ENCODE results near the gene PDE6A.
"Not testable (repeated sequence)": the region's sequence is repeated elsewhere in the genome, so short reads cannot be mapped to it uniquely, and the experiment has no call there.

Gene PDE6A

DNA sequence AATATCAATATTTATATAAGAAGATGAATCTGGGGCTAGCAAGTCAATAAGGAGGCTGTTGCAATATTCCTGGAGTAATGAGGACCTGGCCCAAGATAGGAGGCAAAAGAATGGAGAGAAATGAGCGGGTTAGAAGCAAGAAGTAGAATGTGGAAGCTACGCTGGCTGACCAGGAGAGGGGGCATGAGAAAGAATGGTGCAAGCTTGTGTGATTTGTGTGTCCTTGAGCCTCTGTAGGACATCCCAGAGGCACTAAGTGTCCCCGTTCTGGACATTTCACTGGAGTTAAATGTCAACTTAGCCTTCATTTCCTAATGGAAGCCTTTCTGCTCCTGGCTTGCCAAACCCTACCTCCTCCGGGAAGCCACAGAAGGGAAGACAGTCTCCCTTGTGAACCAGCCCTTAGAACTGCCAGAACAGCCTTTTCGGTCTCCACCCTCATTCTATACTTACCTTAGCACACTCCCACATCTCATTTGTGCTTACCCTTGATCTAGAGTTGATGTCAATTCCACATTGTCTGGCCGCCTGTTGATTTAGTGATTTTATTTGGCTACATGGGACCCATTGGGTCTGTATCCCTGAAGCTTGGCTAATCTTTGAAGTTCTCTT is 6.7 kb upstream of the PDE6A start:
- no peak for DNase-seq

DNA sequence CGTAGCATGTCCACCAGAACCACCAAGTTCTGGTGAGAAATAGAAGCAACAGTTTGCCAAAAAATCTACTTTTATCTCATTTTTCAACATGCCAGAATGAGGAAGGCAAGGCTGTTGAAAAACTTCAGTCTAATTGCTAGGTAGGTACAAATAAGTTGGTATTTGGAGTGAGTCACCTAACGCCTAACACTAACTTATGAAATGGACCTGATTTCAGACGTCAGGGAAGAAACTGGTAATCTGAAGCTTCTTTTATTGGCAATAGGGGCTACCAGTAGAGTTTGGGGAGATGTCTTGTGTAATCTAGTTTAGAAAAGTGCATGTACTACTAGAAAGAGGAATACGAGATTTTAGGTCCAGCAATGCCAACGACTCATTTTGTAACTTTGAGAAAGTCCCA is 4.4 kb upstream of the PDE6A start:
- no peak for DNase-seq

DNA sequence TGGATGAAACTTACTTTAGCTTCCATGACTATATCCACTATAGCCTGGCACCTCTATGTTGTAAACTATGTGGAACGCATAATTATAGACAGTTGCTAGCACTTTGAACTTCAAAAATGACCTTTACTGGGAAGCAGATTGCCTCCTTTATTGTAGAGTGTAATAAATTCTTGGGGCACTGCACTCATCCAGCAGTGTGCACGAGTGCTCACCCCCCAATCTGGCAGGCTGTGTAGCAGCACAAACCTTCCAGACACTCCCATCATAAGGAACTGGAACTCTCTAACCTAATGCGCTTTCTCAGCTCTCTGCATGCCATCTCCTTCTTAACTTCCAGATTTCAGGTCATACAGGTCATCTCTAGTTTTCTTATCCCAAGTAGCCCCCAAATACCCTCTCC is 1.5 kb upstream of the PDE6A start:
- no peak for DNase-seq

DNA sequence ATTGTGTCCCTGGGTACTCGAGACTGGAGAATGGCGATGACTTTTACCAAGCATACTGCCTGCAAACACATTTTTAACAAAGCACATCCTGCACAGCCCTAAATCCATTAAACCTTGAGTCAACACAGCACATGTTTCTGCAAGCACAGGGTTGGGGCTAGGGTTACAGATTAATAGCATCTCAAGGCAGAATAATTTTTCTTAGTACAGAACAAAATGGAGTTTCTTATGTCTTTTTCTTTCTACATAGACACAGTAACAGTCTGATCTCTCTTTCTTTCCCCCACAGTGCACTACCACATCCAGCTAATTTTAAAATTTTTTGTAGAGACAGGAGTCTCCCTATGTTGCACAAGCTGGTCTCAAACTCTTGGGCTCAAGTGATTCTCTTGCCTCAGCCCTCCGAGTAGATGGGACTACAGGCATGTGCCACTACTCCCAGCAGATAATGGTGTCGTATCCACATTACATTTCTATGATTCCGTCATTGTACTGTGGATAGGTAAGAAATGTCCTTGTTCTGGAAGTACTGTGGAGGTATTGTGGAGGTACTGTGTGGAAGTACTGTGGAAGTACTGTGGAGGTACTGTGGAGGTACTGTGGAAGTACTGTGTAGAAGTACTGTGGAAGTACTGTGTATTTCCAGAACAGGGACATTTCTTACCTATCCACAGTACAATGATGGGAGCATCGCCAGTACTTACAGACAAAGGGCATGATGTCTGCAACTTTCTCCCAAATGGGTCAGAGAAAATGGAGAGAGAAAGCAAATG is 1.2 kb downstream of the PDE6A start:
- DNase-seq, result not testable (repeated sequence)

DNA sequence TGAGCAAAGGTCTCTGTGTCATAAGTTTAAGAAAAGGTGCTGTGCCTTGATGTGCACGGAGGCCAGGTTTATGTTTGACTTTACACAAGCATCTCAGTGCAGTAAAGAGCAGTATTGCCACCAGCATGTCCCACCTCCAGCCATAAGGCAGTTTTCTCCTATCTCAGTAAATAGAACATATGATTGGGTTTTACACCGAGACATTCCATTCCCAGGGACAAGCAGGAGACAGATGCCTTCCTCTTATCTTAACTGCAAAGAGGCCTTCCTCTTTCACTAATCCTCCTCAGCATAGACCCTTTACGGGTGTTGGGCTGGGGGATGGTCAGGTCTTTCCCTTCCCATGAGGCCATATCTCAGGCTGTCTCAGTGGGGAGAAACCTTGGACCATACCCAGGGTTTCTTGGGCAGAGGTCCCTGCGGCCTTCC is 1.8 kb downstream of the PDE6A start:
- not testable (repeated sequence) for DNase-seq

DNA sequence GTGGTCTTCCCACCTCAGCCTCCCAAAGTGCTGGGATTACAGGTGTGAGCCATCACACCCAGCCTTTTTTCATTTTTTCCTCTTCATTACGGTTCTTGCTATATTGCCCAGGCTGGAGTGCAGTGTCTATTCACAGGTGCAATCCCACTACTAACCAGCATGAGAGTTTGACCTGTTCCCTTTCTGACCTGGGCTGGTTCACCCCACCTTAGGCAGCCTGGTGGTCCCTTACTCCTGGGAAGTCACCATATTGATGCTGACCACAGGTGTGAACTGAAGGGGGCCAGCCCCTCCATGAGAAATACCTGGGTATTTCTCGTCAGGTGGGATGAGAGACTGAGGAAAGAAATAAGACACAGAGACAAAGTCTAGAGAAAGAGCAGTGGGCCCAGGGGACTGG is 2.4 kb downstream of the PDE6A start:
- DNase-seq, result no peak

DNA sequence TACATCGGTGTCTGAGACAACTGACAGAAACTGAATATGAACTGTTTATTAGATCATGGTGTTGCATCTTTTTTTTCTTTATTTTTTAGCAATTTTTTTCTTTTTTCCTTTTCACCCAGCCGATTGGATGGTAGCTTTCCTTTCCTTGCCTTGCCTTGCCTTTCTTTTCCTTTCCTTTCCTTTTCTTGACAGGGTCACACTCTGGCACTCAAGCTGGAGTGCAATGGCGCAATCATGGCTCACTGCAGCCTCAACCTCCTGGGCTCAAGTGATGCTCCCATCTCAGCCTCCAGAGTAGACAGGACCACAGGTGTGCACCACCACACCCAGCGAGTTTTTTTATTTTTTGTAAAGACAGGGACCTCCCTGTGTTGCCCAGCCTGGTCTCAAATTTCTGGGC is 2.8 kb downstream of the PDE6A start:
- no peak for DNase-seq

DNA sequence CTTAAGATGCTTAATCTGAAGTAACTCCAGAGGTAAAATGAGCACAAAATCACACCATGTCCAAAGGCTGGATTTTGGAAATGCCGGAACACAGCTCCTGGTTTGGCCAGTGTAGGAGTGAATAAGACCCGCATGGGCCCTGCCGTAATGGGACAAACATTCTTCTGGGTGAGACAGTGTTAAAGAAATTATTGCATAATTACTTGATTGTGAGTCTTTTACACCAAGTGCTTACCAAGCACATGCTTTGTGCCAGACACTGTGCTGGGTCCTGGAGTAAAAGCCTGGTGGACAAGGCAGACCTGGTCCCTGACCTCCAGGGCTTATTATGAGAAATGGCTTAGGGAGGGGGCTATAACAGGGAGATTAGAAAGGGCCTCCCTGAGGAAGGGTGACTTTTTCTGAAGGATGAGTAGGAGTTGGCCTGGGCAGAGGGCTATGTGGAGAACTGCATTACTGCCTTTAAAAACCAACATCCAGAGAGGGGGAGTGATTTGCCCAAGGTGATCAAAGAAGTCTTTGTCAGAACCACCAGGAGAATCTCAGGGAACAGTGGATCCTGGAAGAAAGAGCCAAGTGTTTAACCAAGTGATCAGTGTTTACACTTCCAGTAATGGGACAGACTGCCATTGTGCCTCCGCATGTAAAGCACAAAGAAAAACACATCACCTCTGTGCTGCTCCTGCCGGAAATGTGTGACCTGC is 3.5 kb downstream of the PDE6A start:
- no peak for DNase-seq

DNA sequence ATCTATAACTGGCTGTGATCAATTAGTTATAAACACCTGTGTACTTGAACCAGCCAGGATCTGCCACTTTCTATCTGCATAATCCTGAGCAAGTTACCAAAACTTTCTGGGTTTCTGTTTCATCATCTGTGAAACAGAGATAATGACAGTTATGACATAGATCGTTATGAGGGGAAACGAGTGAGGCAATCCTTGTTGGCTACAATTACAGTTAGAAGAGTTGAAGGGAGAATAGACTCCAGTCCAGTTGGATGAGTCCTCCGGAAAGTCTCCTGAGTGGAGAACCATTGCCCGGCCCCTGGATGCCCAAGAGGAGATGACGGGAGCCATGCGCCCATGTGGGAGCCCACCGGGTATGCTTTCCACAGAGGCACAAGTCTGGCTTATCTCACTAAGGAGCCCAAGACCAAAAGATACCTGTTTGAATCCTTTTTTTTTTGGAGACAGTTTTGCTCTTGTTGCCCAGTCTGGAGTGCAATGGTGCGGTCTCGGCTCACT is 4.5 kb downstream of the PDE6A start:
- DNase-seq, result no peak

DNA sequence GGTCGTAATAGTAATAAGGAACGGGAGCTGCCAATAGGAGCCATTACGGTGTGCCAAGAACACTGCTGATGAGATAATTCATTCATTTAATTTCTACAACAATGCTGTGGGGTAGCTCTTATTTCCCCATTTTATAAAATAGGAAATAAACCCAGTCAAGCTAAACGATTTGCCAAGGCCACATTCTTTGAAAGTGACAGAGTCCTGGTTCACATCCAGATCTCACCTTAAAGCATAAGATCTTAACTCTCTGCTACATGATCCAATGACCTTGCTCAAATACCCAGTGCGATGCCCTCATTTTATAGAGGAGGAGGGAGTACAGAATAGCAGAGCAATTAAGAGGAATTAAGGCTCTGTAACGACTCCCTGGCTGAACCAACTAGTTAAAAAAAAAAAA is 5.0 kb downstream of the PDE6A start:
- DNase-seq, result no peak

DNA sequence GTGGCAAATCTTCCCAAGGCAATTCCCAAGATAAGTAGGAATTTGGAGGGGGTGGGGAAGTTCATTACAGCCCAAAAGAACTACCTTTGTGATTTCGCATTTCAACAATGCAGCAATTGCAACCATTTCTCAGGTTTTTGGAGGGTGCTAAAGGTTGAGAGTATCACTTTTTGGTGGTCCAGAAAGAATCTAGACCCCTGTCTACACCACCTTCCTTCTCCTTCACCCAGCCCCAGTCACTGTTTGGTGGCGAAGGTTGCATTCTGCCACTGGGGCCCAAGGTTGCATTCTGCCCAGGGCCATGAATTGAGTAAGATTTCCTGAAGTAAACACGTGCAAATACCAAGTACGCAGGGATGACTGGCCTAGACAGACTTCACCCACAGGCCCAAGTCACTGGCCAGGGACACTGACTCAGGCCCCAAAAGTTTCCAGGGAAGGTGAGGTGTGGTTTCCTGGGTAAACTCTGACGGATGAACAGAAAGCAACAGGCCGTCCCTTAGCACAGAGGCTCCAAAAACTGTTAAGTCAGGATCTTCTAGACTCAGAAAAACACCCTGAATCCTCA is 5.7 kb downstream of the PDE6A start:
- peak; percentile 66 for DNase-seq

DNA sequence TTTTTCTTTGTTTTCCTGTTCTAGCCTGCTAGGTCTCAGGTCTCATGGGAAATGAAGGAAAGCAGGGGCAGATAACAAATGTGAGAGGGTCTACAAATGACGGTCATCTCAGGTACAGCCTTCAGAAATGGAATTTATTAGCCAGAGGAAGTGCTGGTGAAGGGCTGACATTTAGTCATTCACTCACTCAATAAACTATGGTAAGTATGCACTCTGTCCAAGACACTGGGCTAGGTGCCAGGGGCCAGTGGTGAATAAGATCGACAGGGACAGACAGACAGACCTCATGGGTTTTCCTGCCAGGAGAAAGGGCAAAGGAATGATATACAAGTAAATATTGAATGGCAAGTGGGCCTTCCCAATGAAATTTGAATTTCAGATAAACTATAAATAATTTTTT is 6.3 kb downstream of the PDE6A start:
- DNase-seq, result peak; percentile 84

DNA sequence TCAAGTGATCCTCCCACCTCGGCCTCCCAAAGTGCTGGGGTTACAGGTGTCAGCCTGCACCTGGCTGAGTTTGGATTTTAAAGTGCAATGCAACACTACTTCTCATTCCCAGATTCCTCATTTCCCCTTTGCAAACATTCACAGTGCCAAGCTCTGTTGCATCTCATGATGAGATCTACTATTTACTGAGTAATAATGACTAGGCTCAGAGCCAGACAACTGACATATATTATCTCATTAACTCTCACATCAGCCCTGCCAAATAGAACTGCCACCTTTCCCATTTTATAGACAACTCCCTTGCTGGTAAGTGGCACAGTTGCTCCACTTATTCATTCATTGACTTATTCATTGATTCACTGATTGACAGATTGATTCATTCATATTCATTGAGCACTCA is 7.0 kb downstream of the PDE6A start:
- no peak for DNase-seq

DNA sequence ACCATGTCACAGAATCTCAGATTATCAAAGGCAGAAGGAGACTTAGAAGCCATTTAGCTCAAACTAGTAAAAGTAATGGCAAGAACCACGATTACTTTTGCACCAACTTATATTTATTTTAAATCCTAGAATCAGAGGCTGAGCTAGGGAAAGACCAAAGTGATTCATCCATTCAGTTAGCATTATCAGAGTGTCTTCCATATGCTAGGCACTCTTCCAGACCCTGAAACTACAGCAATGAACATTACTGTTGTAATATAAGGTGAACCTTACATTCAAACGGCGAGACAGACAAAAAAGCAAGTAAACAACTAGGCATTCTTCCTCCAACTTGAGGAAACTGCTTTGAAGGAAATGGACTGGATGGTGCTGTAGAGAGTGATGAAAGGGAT is 7.9 kb downstream of the PDE6A start:
- DNase-seq, result no peak

DNA sequence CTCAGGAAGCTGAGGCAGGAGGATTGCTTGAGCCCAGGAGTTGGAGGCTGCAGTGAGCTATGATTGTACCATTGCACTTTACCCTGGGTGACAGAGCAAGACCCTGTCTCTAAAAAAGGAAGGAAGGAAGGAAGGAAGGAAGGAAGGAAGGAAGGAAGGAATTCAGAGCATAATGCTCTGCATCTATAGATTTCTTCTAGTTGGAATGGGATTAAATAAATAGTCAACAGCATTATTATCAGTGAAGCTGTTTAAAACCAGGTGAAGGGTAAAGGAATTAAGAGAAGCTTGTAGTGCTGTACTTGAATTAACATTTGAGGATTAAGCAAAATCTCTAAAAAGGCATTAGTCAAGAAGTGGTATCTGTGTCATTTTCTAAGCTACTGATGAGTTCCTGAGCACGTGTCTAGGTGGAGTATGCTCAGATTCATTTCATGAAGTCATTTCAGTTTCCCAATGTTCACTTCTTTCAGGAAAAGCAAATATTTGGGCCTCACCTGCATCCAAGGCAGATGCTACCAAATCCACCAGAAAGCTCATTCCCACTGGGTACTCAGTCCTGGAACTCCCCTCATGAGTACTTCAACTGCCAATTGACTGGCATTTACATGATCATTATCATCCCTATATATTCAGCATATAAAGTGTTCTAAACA is 8.4 kb downstream of the PDE6A start:
- DNase-seq, result no peak

DNA sequence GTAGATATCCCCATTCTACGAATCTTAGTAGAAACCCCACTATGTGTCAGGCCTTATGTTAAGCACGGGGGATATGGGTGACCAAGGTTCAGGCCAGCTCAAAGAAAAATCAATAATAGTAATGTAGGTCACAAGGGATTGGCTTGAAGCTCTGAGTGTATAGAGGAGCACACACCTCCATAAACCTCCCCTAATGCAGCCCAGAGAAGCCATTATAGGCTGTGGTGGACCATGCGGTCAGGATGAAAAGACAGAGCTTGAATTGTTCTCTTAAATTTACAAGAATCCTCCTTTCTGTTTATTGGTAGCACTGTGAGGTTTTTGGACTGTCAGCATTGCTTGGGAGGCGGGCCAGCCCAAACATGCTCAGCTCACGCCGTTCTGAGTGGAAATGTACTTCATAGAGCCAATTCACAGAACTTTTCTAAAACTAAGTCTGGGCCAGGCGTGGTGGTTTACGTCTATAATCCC is 9.1 kb downstream of the PDE6A start:
- DNase-seq, result no peak

DNA sequence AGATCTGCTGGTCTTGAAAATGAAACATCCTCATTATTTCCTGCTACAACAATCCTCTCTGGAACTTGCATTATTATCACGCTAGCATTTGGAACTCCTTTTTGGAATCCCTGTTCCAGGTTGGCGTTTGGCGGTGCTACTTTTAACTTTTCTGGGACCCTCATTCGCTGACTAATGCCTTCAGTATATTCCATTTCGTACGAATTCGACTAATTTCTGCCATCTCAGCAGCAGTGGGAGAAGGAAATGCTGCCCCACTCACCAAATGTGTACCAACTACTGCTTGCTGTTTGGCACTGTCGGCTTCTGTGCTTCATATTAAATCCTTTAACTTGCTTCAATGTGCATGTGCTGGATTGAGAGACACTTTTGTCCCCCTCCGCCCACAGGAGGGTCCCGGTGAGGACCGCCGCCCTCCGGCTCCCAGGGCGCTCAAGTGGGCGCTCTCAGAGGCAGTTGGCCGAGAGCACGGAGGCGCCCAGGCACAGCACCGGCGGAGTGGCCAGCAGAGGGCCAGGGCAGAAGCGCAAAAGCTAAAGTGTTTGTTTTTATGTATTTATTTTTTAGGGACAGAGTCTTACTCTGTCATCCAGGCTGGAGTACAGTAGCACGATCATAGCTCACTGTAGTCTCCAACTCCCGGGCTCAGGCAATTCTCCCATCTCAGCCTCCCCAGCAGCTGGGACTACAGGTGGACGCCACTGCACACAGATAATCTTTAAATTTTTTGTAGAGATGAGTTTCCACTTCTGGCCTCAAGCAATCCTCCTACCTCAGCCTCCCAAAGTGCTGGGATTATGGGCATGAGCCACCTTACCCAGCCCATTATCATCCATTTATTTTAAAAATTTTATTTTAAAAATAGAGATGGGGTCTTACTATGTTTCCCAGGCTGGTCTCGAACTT is 11.9 kb downstream of the PDE6A start:
- no peak for DNase-seq

DNA sequence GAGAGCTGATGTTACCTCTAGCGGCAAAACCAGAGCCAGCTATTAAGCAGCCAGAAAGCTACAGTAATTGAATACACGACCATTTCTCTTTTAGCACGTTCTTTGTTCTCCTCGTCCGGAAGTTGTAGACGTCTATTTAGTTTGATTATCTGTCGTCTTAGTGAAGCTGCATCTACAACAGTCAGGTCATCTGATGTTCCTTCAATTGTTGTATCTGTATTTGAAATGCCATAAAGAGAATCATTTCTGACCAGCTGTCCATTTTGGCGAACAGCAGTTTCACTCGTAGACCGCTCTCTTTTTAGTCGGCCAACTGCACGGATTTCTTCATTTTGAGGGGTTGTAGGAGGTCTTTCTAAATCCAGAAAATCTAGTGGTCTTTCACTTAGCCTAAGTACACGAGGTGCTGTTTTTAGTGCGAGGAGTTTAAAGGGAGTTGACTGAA is 12.6 kb downstream of the PDE6A start:
- DNase-seq, result no peak

DNA sequence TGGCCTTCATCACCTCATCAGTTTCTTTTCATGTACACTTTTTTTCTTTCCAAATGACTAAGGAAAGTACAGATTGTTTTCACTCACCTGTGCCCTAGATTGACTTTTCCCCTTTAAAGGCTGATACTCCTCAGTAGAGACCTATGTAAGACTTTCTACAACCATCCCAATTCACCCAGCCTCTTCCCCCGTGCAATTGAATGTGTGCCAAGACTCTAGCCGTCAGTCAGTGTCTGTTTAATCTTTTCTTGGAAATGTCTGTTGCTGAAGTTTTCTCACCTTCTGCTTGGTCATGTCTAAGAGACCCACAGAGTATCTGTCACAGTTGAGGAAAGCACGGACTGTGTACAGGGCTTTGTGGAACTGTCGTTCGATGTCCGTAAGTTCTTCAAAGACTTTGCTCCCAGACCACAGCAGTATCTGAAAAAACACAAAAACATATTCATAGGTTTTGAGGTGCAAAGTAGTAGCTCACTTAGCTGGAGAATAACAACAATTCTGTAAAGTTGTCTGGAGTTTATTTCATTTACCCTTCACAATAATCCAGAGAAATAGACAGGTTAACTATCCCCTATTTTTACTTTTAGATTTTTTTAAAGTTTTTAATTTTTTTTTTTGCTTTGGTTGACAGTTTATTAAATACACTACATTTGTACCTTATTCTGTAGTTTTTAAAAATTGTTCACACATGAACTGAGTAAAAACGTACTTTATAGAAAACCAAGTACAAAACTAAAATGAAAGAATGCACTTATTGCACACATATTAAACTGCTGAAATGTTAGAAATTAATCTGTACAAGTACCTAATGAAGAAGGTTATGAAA is 13.6 kb downstream of the PDE6A start:
- no peak for DNase-seq

DNA sequence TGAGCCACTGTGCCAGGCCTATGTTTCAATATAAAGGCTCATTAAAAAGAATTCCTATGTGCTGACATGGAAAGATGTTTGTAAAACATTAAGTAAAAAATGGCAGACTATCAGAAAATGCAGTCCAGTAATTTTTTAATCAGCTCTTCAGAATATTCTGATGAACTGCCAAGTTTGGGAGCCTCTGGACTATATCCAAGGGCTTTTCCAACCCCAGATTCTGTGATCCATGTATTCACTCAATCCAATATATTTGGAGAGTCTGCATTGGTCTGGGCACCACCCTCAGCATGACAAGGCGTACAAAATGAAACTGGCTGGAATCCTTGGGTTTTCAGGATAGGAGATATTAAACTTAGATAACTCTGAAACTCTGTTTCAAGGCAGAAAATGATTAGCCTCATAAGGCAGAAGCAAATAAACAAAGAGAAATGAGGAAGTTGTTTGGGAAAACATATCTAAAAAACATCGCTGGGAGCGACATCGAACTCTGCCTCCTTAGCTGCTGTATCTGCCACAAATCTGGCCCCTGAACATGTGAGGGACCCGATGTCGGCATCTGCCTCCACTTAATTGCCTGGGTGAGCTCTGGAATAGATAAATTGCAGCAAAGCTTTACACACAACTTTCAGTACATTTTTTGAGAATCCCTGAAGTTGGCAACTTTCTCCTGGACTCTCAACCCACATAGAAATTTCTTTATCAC is 14.4 kb downstream of the PDE6A start:
- DNase-seq, result no peak
